ENCODE results near the gene PI4KA.
"Not testable (repeated sequence)": the region's sequence is repeated elsewhere in the genome, so short reads cannot be mapped to it uniquely, and the experiment has no call there.

The PI4KA gene

DNA sequence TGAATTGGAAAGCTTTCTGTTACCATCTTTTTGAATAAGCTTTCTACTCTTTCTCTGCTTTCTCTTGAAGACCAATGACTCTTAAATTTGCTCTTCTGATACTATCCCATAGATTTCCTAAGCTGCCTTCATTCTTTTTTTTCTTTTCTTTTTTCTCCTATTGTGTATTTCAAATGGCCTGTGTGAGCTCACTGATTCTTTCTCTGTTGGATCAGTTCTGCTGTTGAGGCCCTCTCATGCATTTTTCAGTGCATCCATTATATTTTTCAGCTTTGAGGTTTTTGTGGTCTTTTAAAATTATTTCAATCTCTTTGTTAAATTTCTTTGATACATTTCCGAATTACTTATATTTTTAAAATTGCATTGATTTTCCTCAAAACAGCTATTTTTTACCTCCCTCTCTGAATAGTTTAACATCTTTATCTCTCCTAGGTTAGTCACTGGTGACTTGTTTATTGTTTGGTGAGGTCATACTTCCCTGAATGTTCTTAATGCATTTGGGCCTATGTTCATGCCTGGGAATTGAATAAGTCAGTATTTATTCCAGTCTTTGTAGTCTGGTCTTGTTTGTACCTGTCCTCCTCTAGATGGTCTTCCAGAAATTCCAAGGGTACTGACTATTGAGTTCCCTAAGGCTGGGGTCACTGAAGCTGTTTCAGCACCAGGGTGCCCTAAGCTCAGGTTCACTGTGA, 195.3 kb downstream of the PI4KA start:
- no peaks in the 10 kb centered on the region for H3K79me2 ChIP-seq (ENCODE audit: low read length)
- H3K4me1 ChIP-seq (ENCODE audit: low read length): no peaks in the 10 kb centered on the region
- no peak overlapping the region for H3K4me2 ChIP-seq (ENCODE audit: low read length)
- H4K20me1 ChIP-seq (ENCODE audit: insufficient read depth, low read length): no peaks in the 10 kb centered on the region
- no peak overlapping the region for H3K4me3 ChIP-seq (ENCODE audit: low read length)
- peaks cover 14% of the 10 kb centered on the region for H3K9me3 ChIP-seq (ENCODE audit: insufficient read depth, low read length)
- H3K36me3 ChIP-seq (replicated peaks; ENCODE audit: low read depth, low read length): no peaks in the 10 kb centered on the region
- H2AFZ ChIP-seq (ENCODE audit: low read depth, low read length): no peak overlapping the region
- peaks cover 33% of the 10 kb centered on the region for H3K27me3 ChIP-seq (ENCODE audit: low read depth, low read length)
- no peak overlapping the region for H3K9ac ChIP-seq (ENCODE audit: low read length)
- no peak overlapping the region for H3K27ac ChIP-seq (ENCODE audit: low read length)
- TF ChIP-seq, protein P1, sequence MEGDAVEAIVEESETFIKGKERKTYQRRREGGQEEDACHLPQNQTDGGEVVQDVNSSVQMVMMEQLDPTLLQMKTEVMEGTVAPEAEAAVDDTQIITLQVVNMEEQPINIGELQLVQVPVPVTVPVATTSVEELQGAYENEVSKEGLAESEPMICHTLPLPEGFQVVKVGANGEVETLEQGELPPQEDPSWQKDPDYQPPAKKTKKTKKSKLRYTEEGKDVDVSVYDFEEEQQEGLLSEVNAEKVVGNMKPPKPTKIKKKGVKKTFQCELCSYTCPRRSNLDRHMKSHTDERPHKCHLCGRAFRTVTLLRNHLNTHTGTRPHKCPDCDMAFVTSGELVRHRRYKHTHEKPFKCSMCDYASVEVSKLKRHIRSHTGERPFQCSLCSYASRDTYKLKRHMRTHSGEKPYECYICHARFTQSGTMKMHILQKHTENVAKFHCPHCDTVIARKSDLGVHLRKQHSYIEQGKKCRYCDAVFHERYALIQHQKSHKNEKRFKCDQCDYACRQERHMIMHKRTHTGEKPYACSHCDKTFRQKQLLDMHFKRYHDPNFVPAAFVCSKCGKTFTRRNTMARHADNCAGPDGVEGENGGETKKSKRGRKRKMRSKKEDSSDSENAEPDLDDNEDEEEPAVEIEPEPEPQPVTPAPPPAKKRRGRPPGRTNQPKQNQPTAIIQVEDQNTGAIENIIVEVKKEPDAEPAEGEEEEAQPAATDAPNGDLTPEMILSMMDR (IDR thresholded peaks at IDR 0.05; ENCODE audit: low read depth, low read length): no peak
- TF ChIP-seq EZH2phosphoT487 (IDR thresholded peaks at IDR 0.05; ENCODE audit: low read depth): no peak

DNA sequence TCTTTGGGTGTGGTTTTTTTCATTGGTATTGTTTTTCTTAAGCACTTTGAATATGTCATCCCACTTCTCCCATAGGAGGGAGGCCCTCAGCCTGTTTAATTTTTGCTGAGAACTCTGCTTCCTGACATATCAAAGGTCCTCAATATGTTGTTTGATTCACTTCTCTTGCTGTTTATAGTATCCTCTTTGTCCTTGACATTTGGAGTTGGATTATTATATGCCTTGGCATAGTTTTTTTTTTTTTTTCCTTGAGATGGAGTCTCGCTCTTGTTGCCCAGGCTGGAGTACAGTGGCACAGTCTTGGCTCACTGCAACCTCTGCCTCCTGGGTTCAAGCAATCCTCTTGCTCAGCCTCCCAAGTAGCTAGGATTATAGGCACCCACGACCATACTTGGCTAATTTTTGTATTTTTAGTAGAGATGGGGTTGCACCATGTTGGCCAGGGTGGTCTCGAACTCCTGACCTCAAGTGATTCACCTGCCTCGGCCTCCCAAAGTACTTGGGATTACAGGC, 196.0 kb downstream of the PI4KA start:
- not testable (repeated sequence) for H4K20me1 ChIP-seq (ENCODE audit: insufficient read depth, low read length); H3K36me3 ChIP-seq (replicated peaks; ENCODE audit: low read depth, low read length); H3K9ac ChIP-seq (ENCODE audit: low read length); H3K4me1 ChIP-seq (ENCODE audit: low read length); H3K4me3 ChIP-seq (ENCODE audit: low read length); H3K27ac ChIP-seq (ENCODE audit: low read length); H3K79me2 ChIP-seq (ENCODE audit: low read length); H2AFZ ChIP-seq (ENCODE audit: low read depth, low read length); H3K4me2 ChIP-seq (ENCODE audit: low read length)
- H3K27me3 ChIP-seq (ENCODE audit: low read depth, low read length): peaks cover 34% of the 10 kb centered on the region
- peaks cover 14% of the 10 kb centered on the region for H3K9me3 ChIP-seq (ENCODE audit: insufficient read depth, low read length)

DNA sequence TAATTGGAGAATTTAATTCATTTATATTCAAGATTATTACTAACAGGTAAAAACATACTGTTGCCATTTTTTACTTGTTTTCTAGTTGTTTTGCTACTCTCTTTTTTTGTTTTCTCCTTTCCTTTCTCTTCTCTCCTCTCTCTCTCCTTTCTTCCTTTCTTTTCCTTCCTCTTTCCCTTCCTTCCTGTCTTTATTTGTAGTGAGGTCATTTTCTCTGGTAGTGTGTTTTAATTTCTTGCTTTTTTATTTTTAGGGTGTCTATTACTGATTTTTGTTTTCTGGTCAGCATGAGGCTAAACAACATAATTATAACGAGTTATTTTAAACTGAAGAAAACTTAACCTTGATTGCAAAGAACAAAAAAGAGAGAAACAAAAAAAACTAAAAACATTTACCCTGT, 197.1 kb downstream of the PI4KA start:
- H3K9me3 ChIP-seq (ENCODE audit: insufficient read depth, low read length): peaks cover 14% of the 10 kb centered on the region
- H3K4me3 ChIP-seq (ENCODE audit: low read length): no peak overlapping the region
- no peaks in the 10 kb centered on the region for H3K4me1 ChIP-seq (ENCODE audit: low read length)
- no peaks in the 10 kb centered on the region for H3K79me2 ChIP-seq (ENCODE audit: low read length)
- H3K4me2 ChIP-seq (ENCODE audit: low read length): no peak overlapping the region
- no peak overlapping the region for H2AFZ ChIP-seq (ENCODE audit: low read depth, low read length)
- no peaks in the 10 kb centered on the region for H3K36me3 ChIP-seq (replicated peaks; ENCODE audit: low read depth, low read length)
- no peak for TF ChIP-seq EZH2phosphoT487 (IDR thresholded peaks at IDR 0.05; ENCODE audit: low read depth)
- TF ChIP-seq, protein P1 (IDR thresholded peaks at IDR 0.05; ENCODE audit: low read depth, low read length): no peak
- no peaks in the 10 kb centered on the region for H4K20me1 ChIP-seq (ENCODE audit: insufficient read depth, low read length)
- H3K27ac ChIP-seq (ENCODE audit: low read length): no peak overlapping the region
- peaks cover 37% of the 10 kb centered on the region for H3K27me3 ChIP-seq (ENCODE audit: low read depth, low read length)
- no peak overlapping the region for H3K9ac ChIP-seq (ENCODE audit: low read length)

DNA sequence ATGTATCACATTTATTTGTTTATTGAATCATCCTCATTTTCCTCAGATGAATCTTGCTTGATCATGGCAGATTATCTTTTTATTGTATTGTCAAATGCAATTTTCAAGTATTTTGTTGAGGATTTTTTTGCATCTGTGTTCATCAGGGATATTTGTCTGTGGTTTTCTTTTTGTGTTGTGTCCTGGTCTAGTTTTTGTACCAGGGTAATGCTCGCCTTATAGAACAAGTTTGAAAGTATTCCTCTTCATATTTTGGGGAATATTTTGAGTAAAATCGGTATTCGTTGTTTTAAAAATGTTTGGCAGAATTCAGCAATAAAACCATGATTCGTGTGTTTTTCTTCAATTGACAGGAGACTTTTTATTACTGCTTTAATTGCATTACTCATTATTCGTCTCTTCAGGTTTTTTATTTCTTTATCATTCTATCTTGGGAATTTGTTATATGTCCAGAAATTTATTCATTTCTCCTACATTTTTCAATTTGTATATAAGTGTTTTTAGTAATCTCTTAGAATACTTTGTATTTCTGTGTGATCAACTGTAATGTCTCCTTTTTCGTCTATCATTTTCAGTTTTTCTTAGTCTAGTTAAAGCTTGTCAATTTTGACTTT, 198.1 kb downstream of the PI4KA start:
- Histone ChIP-seq H3K27ac (ENCODE audit: low read length) (no peak overlapping the region), H3K9ac (ENCODE audit: low read length) (no peak overlapping the region), H3K79me2 (ENCODE audit: low read length) (no peaks in the 10 kb centered on the region), H3K4me2 (ENCODE audit: low read length) (no peak overlapping the region), H3K36me3 (replicated peaks; ENCODE audit: low read depth, low read length) (no peaks in the 10 kb centered on the region), H3K27me3 (ENCODE audit: low read depth, low read length) (peaks cover 37% of the 10 kb centered on the region), H3K4me3 (ENCODE audit: low read length) (no peak overlapping the region), H3K9me3 (ENCODE audit: insufficient read depth, low read length) (peaks cover 14% of the 10 kb centered on the region), H2AFZ (ENCODE audit: low read depth, low read length) (no peak overlapping the region), H4K20me1 (ENCODE audit: insufficient read depth, low read length) (no peaks in the 10 kb centered on the region), H3K4me1 (ENCODE audit: low read length) (no peaks in the 10 kb centered on the region)
- TF ChIP-seq, protein P1 (IDR thresholded peaks at IDR 0.05; ENCODE audit: low read depth, low read length): no peak
- TF ChIP-seq EZH2phosphoT487 (IDR thresholded peaks at IDR 0.05; ENCODE audit: low read depth): no peak
